Stimulated activated CD4-positive, alpha-beta T cell treated with anti-CD3 and anti-CD28 coated beads, Interleukin-2, amount 100 ng/mL, for 4 hours (primary cell): Measurements from ENCODE around the gene RRBP1.

ENCODE experiments used
- DNase-seq: peaks from one replicate; pipeline ENCODE4 v3.0.0-alpha.2; 2020; ENCODE audit warnings: low read depth

Gene RRBP1

DNA sequence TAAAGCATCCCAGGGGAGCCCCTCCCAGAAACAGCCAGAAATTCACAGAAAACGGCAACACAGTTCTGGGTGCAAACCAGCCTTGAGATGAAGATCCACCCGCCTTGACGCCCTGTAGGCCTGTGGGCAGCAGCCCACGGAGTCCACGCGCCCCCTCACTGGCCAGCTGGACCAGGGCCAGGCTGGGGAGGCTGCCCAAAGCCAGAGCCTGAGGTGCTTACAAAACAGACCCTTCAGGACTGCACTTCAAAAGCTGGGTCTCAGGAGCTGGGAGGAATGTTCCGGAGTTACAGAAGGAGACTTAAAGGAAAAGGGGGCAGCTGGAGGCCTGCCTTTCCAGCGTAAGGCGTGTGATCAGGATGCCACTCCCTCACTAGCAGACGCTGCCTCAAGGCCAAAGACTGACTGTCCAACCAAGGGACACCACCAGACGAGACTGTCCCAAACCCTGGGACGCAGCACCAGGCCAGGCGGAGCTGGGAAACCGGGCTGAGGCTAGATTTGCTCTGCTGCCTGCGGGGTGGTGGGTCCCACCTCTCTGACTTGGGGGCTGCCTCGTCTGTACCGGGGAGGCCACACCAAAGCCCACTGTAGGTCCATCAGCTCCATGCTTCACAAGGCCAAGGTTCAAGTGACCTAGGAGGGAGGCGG lies 48.1 kb downstream of the RRBP1 start:
- DNase-seq: no peak

GRCh38 chr20:17633221-17633849 lies 48.7 kb downstream of the RRBP1 start:
- no peak for DNase-seq

GRCh38 chr20:17631576-17632319 lies 50.3 kb downstream of the RRBP1 start:
- DNase-seq: no peak

DNA sequence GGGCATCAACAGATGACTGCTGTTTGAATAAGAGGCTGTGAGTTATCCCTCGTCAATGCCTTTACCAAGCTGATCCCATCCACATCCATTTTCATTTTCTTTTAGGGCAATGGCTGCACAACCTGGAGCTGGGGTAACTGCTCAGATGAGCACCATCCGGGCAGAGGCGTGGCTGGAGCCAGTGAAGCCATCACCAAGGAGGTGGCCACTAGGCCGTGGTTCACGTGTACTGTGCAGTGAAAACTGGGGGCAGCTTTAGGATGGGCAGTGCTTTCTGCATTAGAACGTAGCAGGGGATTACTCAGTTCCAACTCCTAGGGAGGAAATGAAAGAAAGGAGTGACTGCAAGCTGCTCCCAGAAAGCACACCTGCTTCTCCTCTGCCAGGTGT lies 51.2 kb downstream of the RRBP1 start:
- no peak for DNase-seq

- no peak for DNase-seq
Measured at GRCh38 chr20:17630151-17630805, 51.8 kb downstream of the RRBP1 start.

- no peak for DNase-seq
Measured at GRCh38 chr20:17629678-17630089, 52.4 kb downstream of the RRBP1 start.

DNA sequence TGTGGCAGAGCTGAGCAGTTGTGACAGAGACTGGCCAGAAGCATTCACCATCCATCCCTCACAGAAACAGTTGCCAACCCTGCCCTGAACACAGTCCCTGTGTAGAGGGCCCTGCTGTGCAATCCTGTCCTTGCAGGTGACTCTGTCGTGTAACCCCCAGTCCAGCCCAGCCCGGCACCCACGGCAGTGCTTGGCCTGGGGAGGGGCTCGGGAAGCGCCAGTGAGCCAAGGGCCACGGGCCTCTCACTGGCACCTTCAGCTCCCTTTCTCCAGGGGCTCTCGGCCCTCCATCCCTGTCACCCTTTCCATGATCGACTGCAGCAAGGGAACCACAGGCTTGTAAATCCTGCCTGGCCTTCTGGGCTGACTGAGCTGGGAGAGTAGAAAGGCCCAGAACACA lies 53.0 kb downstream of the RRBP1 start:
- DNase-seq: no peak

- no peak for DNase-seq
Measured at GRCh38 chr20:17628101-17628841, 53.8 kb downstream of the RRBP1 start.

DNA sequence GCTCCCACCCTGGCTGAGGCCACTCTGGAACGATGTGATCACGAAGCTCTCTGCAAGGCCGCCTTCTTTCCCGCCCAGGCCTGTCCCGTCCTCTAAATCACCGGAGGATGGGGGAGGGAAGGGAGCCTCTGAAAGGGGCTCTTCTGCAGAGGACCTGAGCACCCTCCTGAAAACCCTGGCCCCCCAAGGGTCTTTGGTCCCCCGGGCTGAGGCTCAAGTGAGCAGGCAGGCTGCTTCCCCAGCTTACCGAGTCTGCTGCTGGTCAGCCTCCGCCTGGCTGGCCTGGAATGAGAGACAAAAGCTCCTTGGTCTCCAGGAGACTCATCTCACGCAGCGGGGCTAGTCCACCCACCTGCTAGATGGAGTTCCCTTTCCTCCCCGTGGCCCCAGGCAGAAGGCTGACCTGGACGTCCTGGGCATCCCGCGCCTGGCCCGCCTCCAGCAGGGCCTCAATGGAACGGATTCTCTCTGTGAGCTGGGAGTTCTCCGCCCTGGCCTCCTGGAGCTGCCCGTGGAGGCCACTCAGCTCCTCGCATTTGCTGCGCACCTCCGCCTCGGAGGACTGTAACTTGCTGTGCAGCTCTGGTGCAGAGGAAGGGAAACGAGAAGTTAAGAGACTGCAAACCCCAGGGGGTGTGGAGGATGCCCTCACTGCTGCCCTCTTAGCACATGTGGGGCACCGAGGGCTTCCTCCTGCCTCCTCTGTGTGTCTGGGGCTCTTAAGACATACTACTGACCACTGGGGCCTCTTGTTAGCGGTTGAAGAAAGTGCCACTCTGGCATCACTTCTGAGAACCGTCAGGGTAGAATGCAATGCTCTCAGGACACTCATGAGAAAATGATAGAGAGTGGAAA lies 54.7 kb downstream of the RRBP1 start:
- no peak for DNase-seq

DNA sequence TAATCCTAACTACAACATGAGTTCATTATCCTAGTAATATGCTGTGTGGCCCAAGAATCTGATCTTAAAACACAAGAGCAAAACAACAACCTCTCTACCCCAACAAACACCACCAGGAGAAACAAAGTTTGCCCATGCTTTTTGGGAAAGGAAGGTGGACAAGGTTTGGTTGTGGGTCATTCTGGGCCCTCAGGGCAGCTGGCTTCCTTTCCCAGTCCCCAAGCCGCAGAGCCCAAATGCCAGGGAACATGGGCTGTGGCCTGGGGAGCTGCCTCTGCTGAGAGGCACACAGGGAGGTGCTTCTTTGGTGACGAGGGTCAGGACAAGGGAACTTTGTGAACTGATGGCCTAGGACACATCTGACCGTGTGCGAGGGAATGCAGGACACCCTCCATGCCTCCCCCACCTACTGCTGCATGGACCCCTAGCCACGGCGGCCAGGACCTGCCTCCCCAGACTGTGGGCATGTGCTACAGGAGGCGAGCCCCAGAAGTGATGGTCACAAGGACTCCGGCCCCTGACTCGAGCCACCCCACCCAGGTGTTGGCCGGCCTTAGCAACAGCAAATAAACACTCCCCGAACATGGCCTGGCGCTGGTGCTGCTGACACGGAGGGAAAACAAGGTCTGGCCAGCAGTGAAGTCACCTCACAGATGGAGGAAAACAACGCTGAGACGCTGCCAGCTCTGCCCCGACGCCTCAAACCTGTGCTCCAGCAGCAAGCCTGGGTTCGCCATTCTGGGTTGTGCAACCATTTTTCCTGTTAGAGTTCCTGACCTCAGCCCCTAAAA lies 55.6 kb downstream of the RRBP1 start:
- no peak for DNase-seq

- DNase-seq: no peak
Measured at GRCh38 chr20:17625246-17626051, 56.6 kb downstream of the RRBP1 start.

GRCh38 chr20:17624551-17625245 lies 57.3 kb downstream of the RRBP1 start:
- no peak for DNase-seq

DNA sequence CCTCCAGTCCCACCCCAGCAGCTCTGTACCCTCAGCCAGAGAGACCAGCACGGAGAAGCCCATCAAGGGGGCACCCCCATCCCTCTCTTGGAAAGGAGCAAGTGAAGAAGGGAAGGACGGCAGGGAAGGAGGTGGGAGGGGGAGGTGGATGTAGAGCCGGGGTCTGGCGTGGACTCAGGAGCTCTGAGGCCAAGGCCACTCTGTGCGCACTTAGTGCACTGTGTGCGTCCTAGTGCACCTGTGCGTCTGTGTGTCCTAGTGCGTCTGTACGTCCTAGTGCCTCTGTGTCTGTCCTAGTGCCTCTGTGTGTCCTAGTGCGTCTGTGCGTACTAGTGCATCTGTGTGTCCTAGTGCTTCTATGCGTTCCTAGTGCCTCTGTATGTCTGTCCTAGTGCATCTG lies 58.0 kb downstream of the RRBP1 start:
- DNase-seq: no peak

- DNase-seq: no peak
Measured at GRCh38 chr20:17622851-17623508, 59.1 kb downstream of the RRBP1 start.

DNA sequence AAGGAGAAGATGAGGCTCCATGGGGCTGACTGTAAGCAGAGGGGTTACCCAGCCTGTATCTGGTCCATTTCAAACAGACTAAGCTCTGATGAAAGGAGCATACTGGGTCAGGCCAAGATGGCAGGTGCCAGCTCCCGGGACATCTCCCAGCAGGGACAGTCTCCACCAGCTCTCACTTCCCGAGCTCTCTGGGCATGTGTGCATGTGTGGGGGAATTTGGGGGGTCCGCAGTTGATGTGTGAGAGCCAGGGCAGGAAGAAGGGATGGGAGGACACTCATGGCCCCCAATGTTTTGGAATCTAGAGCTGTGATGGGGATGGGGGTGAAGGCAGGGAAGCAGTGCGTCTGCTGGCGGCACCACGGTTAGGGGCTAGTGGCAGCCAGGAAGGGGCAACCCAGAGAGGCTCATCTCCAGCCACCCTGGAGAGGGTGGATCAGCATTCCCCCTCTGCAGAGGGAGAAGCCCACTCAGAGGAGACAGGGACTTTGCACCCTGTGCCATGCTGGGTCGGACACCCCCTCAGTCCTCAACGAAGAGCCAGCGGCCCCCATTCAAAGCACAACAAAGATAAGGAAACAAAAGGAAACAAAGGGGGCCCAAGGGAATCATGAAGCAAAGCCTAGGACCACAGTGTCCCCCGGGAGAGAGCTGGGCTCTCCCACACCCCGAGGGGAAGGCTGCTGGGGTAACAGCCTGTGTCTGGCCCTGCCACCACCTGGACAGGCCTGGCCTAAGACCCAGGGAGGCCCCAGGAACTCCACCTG lies 59.8 kb downstream of the RRBP1 start:
- no peak for DNase-seq

- DNase-seq: no peak
Measured at GRCh38 chr20:17621229-17621968, 60.6 kb downstream of the RRBP1 start.
